H1 (cell line): ENCODE data around the gene UBR2. TPM values are rescaled to one million over a fixed set of nuclear protein-coding genes. Genes with fewer than 3 reads are reported as not detected.

ENCODE experiments used
- CTCF ChIA-PET: fragments of 300-600 bp; sonication (Branson Sonifier 250); formaldehyde crosslinking; loops from one replicate; lab custom pipeline; 2021; ENCODE audit not compliant: partially characterized antibody; lab: Charles Lee
- POLR2A ChIA-PET: fragments of 300-600 bp; sonication (Branson Sonifier 250); formaldehyde crosslinking; loops from one replicate; lab custom pipeline; 2021; ENCODE audit warnings: inconsistent platforms; ENCODE audit not compliant: partially characterized antibody; lab: Charles Lee
- DNase-seq, 2 experiments: peaks; one replicate each; pipeline versions ENCODE4 v3.0.0 to v3.0.0-alpha.2; 2010 to 2022; ENCODE audit warnings: low spot score in 2 of 2, low read depth in 1 of 2, mixed read lengths in 1 of 2
- FAIRE-seq: peaks from 2 replicates; lab custom pipeline; 2011; peaks lifted over from hg19 to GRCh38; lab: Jason Lieb, UNC
- H2AFZ ChIP-seq: 2 replicates; pipeline ENCODE4 v1.8.1; 2012; ENCODE audit warnings: low read length, inconsistent platforms
- H2AK5ac ChIP-seq: 2 replicates; pipeline ENCODE4 v1.6.1; 2013; ENCODE audit warnings: low read depth, low read length
- H2BK120ac ChIP-seq: replicated peaks from 2 replicates; pipeline ENCODE3; 2013; ENCODE audit warnings: low read depth, low read length, inconsistent platforms
- H2BK12ac ChIP-seq: 2 replicates; pipeline ENCODE4 v1.6.1; 2013; ENCODE audit warnings: low read depth, low read length
- H2BK15ac ChIP-seq: 2 replicates; pipeline ENCODE4 v1.6.1; 2013; ENCODE audit warnings: low read length
- H2BK20ac ChIP-seq: 2 replicates; pipeline ENCODE4 v1.6.1; 2013; ENCODE audit warnings: low read length
- H2BK5ac ChIP-seq: 2 replicates; pipeline ENCODE4 v1.6.1; 2013; ENCODE audit warnings: low read depth, low read length
- H3K14ac ChIP-seq: 2 replicates; pipeline ENCODE4 v1.6.1; 2013; ENCODE audit warnings: inconsistent platforms; ENCODE audit not compliant: insufficient read length
- H3K18ac ChIP-seq: 2 replicates; pipeline ENCODE4 v1.6.1; 2013; ENCODE audit warnings: low read length; ENCODE audit errors: extremely low read depth
- H3K23ac ChIP-seq: 2 replicates; pipeline ENCODE4 v1.6.1; 2013; ENCODE audit warnings: inconsistent platforms; ENCODE audit not compliant: insufficient read length
- H3K23me2 ChIP-seq: 2 replicates; pipeline ENCODE4 v1.6.1; 2013; ENCODE audit warnings: low read depth, low read length
- H3K27ac ChIP-seq: 2 replicates; pipeline ENCODE4 v1.6.1; 2011; ENCODE audit warnings: low read depth, low read length, inconsistent platforms
- H3K27me3 ChIP-seq, 4 experiments: replicated peaks in 1 of 4; 1 replicate in 1 of 4; 2 replicates in 3 of 4; pipeline versions ENCODE4 v1.6.1 to v1.8.1; 2011 to 2013; ENCODE audit warnings: low read length in 3 of 4, mild to moderate bottlenecking in 3 of 4, inconsistent platforms in 2 of 4, mixed read lengths in 2 of 4, moderate library complexity in 1 of 4; ENCODE audit not compliant: control insufficient read depth in 3 of 4, insufficient read depth in 3 of 4; ENCODE audit errors: extremely low read depth in 1 of 4
- H3K36me3 ChIP-seq, 4 experiments: 2 replicates each; pipeline versions ENCODE4 v1.6.1 to v1.8.1; 2011 to 2013; ENCODE audit warnings: mild to moderate bottlenecking in 4 of 4, low read length in 3 of 4, moderate library complexity in 2 of 4, control low read depth in 1 of 4, inconsistent platforms in 1 of 4; ENCODE audit not compliant: insufficient read depth in 4 of 4, control insufficient read depth in 2 of 4
- H3K4ac ChIP-seq: replicated peaks from 2 replicates; pipeline ENCODE3; 2013; ENCODE audit warnings: low read length, low read depth, mixed read lengths, inconsistent platforms; ENCODE audit not compliant: insufficient read length
- H3K4me1 ChIP-seq, 4 experiments: replicated peaks in 1 of 4; 1 replicate in 1 of 4; 2 replicates in 3 of 4; pipeline versions ENCODE4 v1.6.1 to v1.8.1; 2011 to 2013; ENCODE audit warnings: low read length in 3 of 4, inconsistent platforms in 2 of 4, mixed read lengths in 1 of 4; ENCODE audit not compliant: insufficient read depth in 4 of 4, control insufficient read depth in 3 of 4
- H3K4me2 ChIP-seq, 2 experiments: 2 replicates each; pipeline versions ENCODE4 v1.6.1 to v1.8.1; 2011 to 2013; ENCODE audit warnings: low read depth in 2 of 2, low read length in 2 of 2, control low read depth in 1 of 2, inconsistent platforms in 1 of 2, mild to moderate bottlenecking in 1 of 2; ENCODE audit not compliant: insufficient read depth in 1 of 2
- H3K4me3 ChIP-seq, 4 experiments: fragments of 200-600, 300-600 bp in 1 of 4; sonication (generic), shearing (Covaris generic), sonication (Bioruptor Twin) in 1 of 4; 2 replicates each; pipeline versions ENCODE4 v1.5.1 to v1.8.1; 2011 to 2016; ENCODE audit warnings: low read length in 4 of 4, low read depth in 3 of 4, control low read depth in 2 of 4, inconsistent platforms in 2 of 4, mild to moderate bottlenecking in 2 of 4, mixed read lengths in 1 of 4, moderate library complexity in 1 of 4; ENCODE audit not compliant: insufficient read depth in 2 of 4; ENCODE audit errors: extremely low read depth in 1 of 4
- H3K56ac ChIP-seq: replicated peaks from 2 replicates; pipeline ENCODE3; 2013; ENCODE audit warnings: low read depth, mild to moderate bottlenecking, mixed read lengths, low read length, inconsistent platforms; ENCODE audit not compliant: insufficient read length
- H3K79me1 ChIP-seq: 2 replicates; pipeline ENCODE4 v1.6.1; 2013; ENCODE audit warnings: low read depth, low read length, control low read depth
- H3K79me2 ChIP-seq, 2 experiments: 2 replicates each; pipeline versions ENCODE4 v1.6.1 to v1.8.1; 2012 to 2013; ENCODE audit warnings: low read length in 2 of 2, mild to moderate bottlenecking in 2 of 2, inconsistent platforms in 1 of 2; ENCODE audit not compliant: insufficient read depth in 2 of 2, control insufficient read depth in 1 of 2
- H3K9ac ChIP-seq, 4 experiments: replicated peaks in 1 of 4; 1 replicate in 1 of 4; 2 replicates in 3 of 4; pipeline versions ENCODE4 v1.6.1 to v1.8.1; 2011 to 2013; ENCODE audit warnings: low read depth in 3 of 4, low read length in 3 of 4, control low read depth in 2 of 4, mild to moderate bottlenecking in 2 of 4, moderate library complexity in 2 of 4, inconsistent platforms in 1 of 4; ENCODE audit errors: extremely low read depth in 1 of 4
- H3K9me3 ChIP-seq, 2 experiments: 2 replicates each; pipeline versions ENCODE4 v1.6.1 to v1.8.1; 2012 to 2013; ENCODE audit warnings: mild to moderate bottlenecking in 2 of 2, moderate library complexity in 2 of 2, control low read depth in 1 of 2, inconsistent platforms in 1 of 2, low read depth in 1 of 2, low read length in 1 of 2, mixed read lengths in 1 of 2; ENCODE audit not compliant: insufficient read depth in 2 of 2
- H4K20me1 ChIP-seq, 2 experiments: replicated peaks in 1 of 2; 2 replicates each; pipeline versions ENCODE3 to v1.8.1; 2011 to 2013; ENCODE audit warnings: inconsistent platforms in 2 of 2, low read length in 2 of 2, mild to moderate bottlenecking in 1 of 2; ENCODE audit not compliant: insufficient read depth in 2 of 2, control insufficient read depth in 1 of 2
- H4K5ac ChIP-seq: 2 replicates; pipeline ENCODE4 v1.6.1; 2013; ENCODE audit warnings: low read length, low read depth, mixed read lengths, inconsistent platforms; ENCODE audit not compliant: insufficient read length
- H4K8ac ChIP-seq: 2 replicates; pipeline ENCODE4 v1.8.0; 2013; ENCODE audit warnings: mild to moderate bottlenecking, moderate library complexity, low read length, inconsistent platforms; ENCODE audit not compliant: insufficient read depth; ENCODE audit errors: extremely low read depth
- H4K91ac ChIP-seq: replicated peaks from 2 replicates; pipeline ENCODE3; 2013; ENCODE audit warnings: low read length, mixed read lengths, inconsistent platforms; ENCODE audit not compliant: insufficient read length
- CEBPB ChIP-seq: IDR thresholded peaks from 2 replicates; pipeline ENCODE4 v1.6.1; 2012; ENCODE audit warnings: low read depth, low read length
- JUND ChIP-seq: IDR thresholded peaks from 2 replicates; pipeline ENCODE4 v1.6.1; 2011; ENCODE audit warnings: mild to moderate bottlenecking, improper control_type of control experiment, low read length
- POLR2AphosphoS5 ChIP-seq: IDR thresholded peaks from 2 replicates; pipeline ENCODE4 v1.6.1; 2011; ENCODE audit warnings: low read depth, low read length
- RXRA ChIP-seq: IDR thresholded peaks from 2 replicates; pipeline ENCODE4 v1.6.1; 2011; ENCODE audit warnings: low read depth, mild to moderate bottlenecking, low read length, moderate library complexity; ENCODE audit not compliant: insufficient read depth
- SP4 ChIP-seq: IDR thresholded peaks from 2 replicates; pipeline ENCODE4 v1.6.1; 2012; ENCODE audit warnings: low read length, inconsistent platforms
- TAF7 ChIP-seq: optimal IDR thresholded peaks from 2 replicates; pipeline ENCODE3; 2011; ENCODE audit warnings: low read depth, mild to moderate bottlenecking, inconsistent platforms, low read length, moderate library complexity, borderline replicate concordance
- TCF12 ChIP-seq: IDR thresholded peaks from 2 replicates; pipeline ENCODE4 v1.6.1; 2011; ENCODE audit warnings: low read depth, mild to moderate bottlenecking, low read length
- WGBS, 2 experiments: shearing (Covaris generic) in 1 of 2; methylation state at CpG; one replicate each; pipeline versions ENCODE4 v1.1.6 to v1.1.7; 2013 to 2015; ENCODE audit warnings: low lambda C conversion rate in 2 of 2, mixed read lengths in 2 of 2, inconsistent platforms in 1 of 2, low coverage in 1 of 2, missing lambda C conversion rate in 1 of 2; ENCODE audit not compliant: insufficient replicate concordance in 2 of 2, insufficient coverage in 1 of 2, insufficient read length in 1 of 2; ENCODE audit errors: extremely low coverage in 1 of 2, missing lambda C conversion rate in 1 of 2; 5-methylcytosine and 5-hydroxymethylcytosine counted together
- polyA plus RNA-seq, 7 experiments: library from polyadenylated mRNA; depleted of rRNA in 3 of 7; stranded (reverse) in 5 of 7; unstranded in 2 of 7; fragments of >200 nt in 5 of 7; fragments of 200-250 nt in 2 of 7; gene quantifications; 1 replicate in 5 of 7; 2 replicates in 1 of 7; 4 replicates in 1 of 7; pipeline versions ENCODE4 v1.2.1 to v1.2.3, GENCODE V29; 2011 to 2013; ENCODE audit warnings: missing spikeins in 2 of 7, mixed read lengths in 2 of 7
- total RNA-seq: library from RNA; stranded (reverse); fragmentation: NEBNext Ultra II Directional; extraction: Animal tissue kit (Norgen Biotek cat#: 25700); gene quantifications from 2 replicates; pipeline ENCODE4 v1.2.1, GENCODE V29; 2021

UBR2 gene
- total and polyA plus RNA-seq, 2 of the 8 experiments (the other 6 are each of a cell fraction or from before 2014, with no cell fraction given) = 6.5 to 19.5 TPM

GRCh38 chr6:42628604-42629003 is 64.8 kb downstream of the UBR2 start:
- Histone ChIP-seq H3K4me3 (no peak overlapping the region), H3K27ac (no peak overlapping the region), H2BK15ac (no peak overlapping the region), H3K79me2 (no peaks in the 10 kb centered on the region), H3K4me1 (no peaks in the 10 kb centered on the region), H3K27me3 (no peaks in the 10 kb centered on the region), H3K9me3 (no peaks in the 10 kb centered on the region), H2BK20ac (no peak overlapping the region), H2BK120ac (no peak overlapping the region), H4K5ac (no peak overlapping the region), H2AFZ (no peak overlapping the region), H4K20me1 (no peaks in the 10 kb centered on the region), H3K4ac (no peak overlapping the region), H3K36me3 (peaks cover 0 to 8% (median 3%) of the 10 kb centered on the region in 4 experiments; a peak in 3 of 8 replicates), H3K23ac (no peak overlapping the region), H4K91ac (no peak overlapping the region), H3K56ac (no peak overlapping the region), H2AK5ac (no peak overlapping the region), H3K4me2 (no peak overlapping the region), H3K79me1 (no peaks in the 10 kb centered on the region), H3K23me2 (no peaks in the 10 kb centered on the region), H2BK5ac (no peak overlapping the region), H2BK12ac (no peak overlapping the region), H4K8ac (no peak overlapping the region), H3K9ac (no peak overlapping the region), H3K18ac (no peak overlapping the region), H3K14ac (no peak overlapping the region)
- ChIA-PET POLR2A (no interaction called here), CTCF (no interaction called here)
- 98% methylated on average over 2 of the region's 2 CpGs; no CpG with 5 or more reads in 1 of the 2 experiments for WGBS, 2 experiments
- DNase-seq = no peak
- FAIRE-seq = no peak
- TF ChIP-seq TAF7 = no peak
- TF ChIP-seq CEBPB = no peak
- TF ChIP-seq JUND = no peak
- no peak for TF ChIP-seq RXRA
- TF ChIP-seq TCF12 = no peak
- TF ChIP-seq SP4 = no peak
- TF ChIP-seq POLR2AphosphoS5 = no peak
